ENCODE data around the gene STX16.

STX16 gene

GRCh38 chr20:58619077-58619863 is 31.8 kb upstream of the STX16 start:
- no peak for DNase-seq

- DNase-seq: no peak
Observed at GRCh38 chr20:58619864-58620431, 31.1 kb upstream of the STX16 start.

- DNase-seq: no peak
Observed at GRCh38 chr20:58621906-58622548, 29.1 kb upstream of the STX16 start.

- DNase-seq: no peak
Observed at GRCh38 chr20:58622671-58623578, 28.2 kb upstream of the STX16 start.

- DNase-seq: peak; percentile 97
Observed at GRCh38 chr20:58623579-58624473, 27.3 kb upstream of the STX16 start.

- no peak for DNase-seq
Observed at GRCh38 chr20:58624687-58625086, 26.4 kb upstream of the STX16 start.

GRCh38 chr20:58625585-58625984 is 25.5 kb upstream of the STX16 start:
- DNase-seq: no peak

GRCh38 chr20:58626051-58626450 is 25.0 kb upstream of the STX16 start:
- DNase-seq: no peak

GRCh38 chr20:58627212-58628072 is 23.6 kb upstream of the STX16 start:
- no peak for DNase-seq

GRCh38 chr20:58628491-58629214 is 22.4 kb upstream of the STX16 start:
- DNase-seq: no peak

GRCh38 chr20:58629215-58629580 is 21.9 kb upstream of the STX16 start:
- DNase-seq: no peak

- no peak for DNase-seq
Observed at GRCh38 chr20:58630063-58630462, 21.0 kb upstream of the STX16 start.

- no peak for DNase-seq
Observed at GRCh38 chr20:58633161-58634053, 17.7 kb upstream of the STX16 start.

GRCh38 chr20:58634059-58634458 is 17.0 kb upstream of the STX16 start:
- no peak for DNase-seq

- DNase-seq: no peak
Observed at GRCh38 chr20:58634521-58635278, 16.4 kb upstream of the STX16 start.

- DNase-seq: no peak
Observed at GRCh38 chr20:58635279-58635665, 15.8 kb upstream of the STX16 start.

GRCh38 chr20:58636396-58636982 is 14.6 kb upstream of the STX16 start:
- DNase-seq: no peak

- peak; percentile 69 for DNase-seq
Observed at GRCh38 chr20:58636983-58637421, 14.1 kb upstream of the STX16 start.

Data from islet precursor cell (in vitro differentiated cells).